ENCODE measurements around the gene C2orf80. TPM values are rescaled to one million over a fixed set of nuclear protein-coding genes. Genes with fewer than 3 reads are reported as not detected.
"Not testable (repeated sequence)": the region's sequence is repeated elsewhere in the genome, so short reads cannot be mapped to it uniquely, and the experiment has no call there.

The C2orf80 gene
- polyA plus RNA-seq, 5 donors = 0.19 TPM; not detected in 4

DNA sequence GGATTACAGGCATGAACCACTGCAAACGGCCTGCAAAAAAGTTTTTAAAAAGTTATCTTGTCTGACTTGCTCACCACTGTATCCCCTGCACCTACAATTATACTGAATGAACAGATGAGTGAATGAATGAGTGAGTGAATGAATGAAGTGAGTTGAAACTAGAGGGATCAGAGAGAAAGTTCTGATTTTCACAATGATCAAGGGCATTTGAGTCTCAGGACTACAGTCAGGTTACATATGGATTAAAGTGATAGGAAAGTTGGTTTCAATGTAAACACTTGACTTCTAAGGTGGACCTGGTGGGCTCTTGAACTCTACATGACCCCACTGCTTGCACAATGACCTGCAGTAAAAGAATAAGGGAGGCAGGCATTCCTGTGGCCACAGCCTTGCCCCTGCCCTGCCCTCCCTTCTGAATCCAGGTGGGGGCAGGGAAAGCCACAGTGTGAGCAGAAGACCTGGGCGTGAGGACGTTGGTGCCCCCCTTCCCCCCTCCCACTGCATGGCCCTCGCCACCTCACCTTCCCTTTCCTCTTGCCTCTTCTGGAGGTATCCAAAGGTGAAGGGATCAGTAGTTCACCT is 10.7 kb downstream of the C2orf80 start:
- DNase-seq = peak; percentile 24 to 32

GRCh38 chr2:208175840-208176153 is 14.0 kb downstream of the C2orf80 start:
- DNase-seq = no peak

DNA sequence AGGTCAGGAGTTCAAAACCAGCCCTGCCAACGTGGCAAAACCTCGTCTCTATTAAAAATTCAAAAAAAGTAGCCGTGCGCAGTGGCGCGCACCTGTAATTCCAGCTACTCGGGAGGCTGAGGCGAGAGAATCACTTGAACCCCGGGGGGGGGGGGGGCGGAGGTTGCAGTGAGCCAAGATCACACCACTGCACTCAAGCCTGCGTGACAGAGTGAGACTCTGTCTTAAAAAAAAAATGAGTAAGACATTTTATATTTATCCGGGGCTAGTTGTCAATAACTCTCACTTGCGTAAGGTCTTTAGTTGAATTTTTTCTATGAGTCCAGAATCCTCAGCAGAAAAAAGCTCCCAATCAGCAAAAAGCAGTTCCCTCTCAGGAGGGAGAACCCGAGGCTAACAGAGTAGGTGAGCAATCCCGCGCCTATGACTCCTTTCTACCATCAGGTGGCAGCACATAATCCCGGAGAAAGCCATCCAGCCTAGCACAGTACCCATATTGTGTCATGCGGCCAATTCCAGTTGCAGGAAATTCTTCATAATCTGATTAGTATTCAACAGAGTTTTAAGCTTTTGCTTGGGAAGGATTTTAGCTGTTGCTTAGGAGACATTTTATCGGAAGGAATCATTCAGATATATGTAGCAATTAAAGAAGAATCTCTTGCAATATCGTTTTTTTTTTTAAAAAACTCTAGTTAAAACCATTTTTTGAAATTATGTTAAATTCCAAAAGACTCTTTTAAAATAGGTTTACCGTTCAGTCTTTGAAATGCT is 14.6 kb downstream of the C2orf80 start:
- DNase-seq = peak; percentile 63 to 76

GRCh38 chr2:208174144-208174543 is 15.7 kb downstream of the C2orf80 start:
- DNase-seq = no peak

DNA sequence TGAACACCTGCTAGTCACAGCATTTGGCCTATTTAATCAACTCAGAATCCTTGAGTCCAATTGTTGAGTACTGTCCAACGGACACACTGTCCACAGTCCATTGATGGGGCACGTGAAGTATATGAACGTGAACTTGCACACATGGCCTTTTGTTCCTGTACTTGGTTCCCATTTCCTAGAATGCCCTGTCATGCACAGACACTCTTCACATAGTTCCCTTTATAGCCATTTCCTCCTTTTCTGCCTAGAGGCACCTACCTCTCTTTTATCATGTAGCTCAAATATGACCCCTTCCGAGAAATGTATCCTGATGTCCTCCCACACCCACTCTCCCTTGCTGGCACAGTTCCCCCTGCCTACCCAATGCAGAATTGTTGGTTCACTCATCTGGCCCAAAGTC is 17.7 kb downstream of the C2orf80 start:
- no peak for DNase-seq

DNA sequence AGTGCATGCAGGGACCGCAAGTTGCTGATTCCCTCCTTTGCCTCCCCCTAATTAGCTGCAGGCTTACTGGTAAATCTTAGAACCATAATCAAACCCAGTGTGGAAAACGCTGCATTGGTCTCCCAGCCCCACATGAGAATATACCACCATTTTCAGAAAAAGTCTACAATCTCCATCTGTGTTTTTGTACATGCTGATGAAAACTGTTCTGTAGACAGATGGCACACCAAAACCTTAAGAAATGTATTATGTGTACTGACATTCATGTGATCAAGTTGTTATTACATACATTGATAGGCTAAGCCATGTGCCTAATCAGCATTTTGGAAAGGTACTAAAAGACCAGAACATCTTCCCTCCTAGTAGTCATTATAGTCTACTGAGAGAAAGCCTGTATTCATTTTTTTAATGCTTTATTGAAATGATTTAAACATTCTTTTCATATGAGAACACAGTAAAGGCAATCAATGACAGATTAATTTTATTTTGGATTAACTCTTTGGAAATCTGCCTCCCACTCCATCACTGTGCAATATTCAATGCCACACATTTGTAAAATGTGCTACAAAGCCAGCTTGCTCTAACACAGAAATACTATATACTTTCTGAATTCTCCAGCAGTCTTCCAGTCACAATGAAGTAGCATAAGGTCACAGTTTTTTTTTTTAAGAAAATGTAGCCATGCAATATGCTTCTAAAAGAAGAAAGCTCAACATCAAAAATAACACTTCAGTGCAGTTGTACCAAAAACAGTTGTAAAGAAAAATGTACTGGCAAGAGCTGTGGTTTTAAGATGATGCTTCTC is 24.7 kb downstream of the C2orf80 start:
- DNase-seq = no peak

DNA sequence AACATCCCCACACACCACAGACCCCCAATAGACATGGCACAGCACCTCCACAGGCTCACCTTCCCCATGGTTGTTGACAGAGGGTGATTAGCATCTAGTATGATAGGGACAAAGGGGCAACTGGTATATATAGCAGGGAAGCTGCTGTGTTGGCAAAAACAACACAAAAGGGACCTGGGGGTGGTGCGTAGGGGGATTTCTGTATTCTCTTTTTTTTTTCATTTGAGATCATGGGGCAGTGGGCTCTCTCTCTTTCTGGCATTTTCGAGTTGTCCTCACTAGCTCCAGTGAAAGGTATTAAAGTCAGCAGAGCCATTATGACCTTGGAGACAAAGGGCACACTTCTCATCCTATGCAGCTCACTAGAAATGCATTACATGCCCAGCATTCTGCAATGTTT is 26.3 kb downstream of the C2orf80 start, which contains the start of gene CRYGA:
TSS of gene CRYGA (minus strand) at position 101 of the 400 bp plus-strand sequence. CDS start at position 68, 33 bp downstream.
- no peak for DNase-seq

DNA sequence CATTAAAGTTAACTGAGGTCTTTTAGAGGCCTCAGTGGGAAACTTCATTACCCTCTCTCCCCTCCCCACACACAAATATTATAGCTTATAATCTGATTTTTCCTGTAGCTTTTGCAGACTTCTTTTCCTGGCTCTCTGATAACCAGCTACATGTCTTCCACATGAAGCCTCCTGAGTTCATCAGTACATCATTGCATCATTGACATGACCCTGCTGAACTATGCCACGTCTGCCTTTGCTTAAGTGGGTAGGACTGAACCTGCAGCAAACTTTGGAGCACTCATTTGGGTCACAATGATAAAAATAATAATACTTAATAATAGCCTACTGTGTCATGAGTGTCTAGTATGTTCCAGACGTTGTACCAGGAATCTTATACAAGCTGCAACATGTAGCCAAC is 33.4 kb downstream of the C2orf80 start:
- no peak for DNase-seq

DNA sequence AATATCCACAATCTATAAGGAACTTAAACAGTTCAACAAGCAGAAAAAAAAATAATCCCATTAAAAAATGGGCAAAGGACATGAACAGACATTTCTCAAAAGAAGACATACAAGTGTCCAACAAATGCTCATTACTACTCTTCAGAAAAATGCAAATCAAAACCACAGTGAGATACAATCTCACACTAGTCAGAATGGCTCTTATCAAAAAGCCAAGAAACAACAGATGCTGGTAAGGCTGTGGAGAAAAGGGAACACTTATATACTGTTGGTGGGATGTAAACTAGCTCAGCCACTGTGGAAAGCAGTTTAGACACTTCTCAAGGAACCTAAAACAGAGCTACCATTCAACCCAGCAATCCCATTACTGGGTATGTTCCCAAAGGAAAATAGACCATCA is 36.7 kb downstream of the C2orf80 start:
- DNase-seq = no peak

DNA sequence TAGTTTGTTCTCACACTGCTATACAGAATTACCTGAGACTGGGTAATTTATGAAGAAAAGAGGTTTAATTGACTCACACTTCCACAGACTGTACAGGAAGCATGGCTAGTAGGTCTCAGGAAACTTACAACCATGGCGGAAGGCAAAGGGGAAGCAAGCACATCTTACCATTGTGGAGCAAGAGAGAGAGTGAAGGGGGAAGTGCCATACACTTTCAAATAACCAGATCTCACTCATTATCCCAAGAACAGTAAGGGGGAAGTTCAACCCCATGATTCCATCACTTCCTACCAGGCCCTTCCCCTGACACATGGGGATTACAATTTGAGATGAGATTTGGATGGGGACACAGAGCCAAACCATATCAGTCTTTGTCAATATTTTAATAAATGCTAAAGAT is 38.9 kb downstream of the C2orf80 start:
- no peak for DNase-seq

DNA sequence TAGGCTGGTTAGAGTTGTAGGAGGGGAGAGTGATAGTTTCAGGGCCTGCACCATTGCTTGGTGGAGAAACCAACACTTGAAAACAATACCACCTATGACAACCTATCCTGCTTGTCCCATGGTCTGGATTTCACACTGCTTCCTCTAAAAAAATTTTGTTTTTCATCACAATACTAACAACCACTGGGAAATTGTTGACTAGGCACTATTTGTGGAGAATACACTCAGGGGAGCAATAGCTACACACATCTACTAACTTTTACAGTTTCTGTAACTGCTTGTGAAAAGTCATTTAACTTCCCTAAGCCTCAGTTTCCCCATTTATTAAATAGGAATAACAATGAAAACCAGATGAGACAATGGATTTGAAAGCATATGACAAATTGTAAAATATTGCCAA is 39.7 kb downstream of the C2orf80 start:
- no peak for DNase-seq

DNA sequence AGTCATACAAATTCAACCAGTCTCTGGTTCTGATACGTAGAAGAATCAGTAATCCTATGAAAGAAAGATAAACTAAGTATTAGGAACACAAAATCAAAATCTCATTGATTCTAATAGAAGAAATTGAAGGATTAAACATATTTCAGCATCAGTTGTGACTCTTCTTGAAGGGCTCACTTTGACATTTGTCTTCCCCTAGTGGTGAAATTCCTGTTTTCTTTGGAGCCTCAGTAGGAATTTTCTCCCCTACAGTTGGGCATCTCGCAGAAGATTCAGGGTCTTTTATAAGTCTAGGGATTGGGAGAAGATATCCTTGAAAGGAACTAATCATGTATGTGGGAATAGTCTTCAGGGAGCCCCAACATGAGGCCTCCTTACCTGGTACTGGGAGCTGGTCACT is 41.0 kb downstream of the C2orf80 start:
- DNase-seq = no peak

DNA sequence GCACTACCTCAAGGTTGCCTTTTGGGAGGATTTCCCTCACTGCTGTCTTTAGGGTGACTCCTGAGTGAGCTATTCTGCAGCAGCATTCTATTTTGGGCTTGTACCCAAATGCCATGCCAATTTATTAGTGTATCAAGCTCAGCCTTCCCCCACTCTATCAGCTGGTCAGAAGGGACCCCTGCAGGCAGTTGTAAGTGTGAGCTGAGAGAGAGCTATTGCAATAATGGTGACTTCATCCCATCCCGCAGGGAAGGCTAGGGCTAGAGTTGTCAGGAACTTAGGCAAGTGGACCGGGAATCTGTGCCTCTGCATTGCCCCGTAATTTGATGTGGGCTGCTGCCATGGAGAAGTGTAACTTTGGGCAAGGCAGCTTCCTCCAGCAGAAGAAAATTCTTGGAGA is 42.1 kb downstream of the C2orf80 start:
- DNase-seq = no peak

- no peak for DNase-seq
Observed at GRCh38 chr2:208147008-208147407, 42.8 kb downstream of the C2orf80 start.

DNA sequence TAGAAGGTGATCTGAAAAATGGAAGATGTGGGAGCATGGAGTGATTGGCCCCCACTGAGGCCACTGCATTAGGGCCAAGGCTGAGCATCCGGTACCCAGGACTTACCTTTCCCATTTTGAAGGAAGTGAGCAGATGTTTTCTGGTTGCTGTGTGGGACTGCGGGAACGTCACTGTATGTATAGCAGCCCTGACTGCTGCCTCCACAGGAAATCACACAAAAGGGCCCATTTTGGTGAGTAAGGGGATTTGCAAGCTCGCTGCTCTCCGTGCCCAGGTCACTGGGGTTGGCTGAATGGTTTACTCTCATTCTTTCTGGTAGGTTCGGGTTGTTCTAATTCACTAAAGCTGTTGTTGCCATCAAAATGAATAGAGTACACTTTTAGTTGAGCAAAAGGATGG is 43.8 kb downstream of the C2orf80 start, which contains the start of gene CRYGB:
TSS of gene CRYGB (minus strand) at position 153 of the 400 bp plus-strand sequence. CDS start at position 115, 38 bp downstream.
- no peak for DNase-seq

DNA sequence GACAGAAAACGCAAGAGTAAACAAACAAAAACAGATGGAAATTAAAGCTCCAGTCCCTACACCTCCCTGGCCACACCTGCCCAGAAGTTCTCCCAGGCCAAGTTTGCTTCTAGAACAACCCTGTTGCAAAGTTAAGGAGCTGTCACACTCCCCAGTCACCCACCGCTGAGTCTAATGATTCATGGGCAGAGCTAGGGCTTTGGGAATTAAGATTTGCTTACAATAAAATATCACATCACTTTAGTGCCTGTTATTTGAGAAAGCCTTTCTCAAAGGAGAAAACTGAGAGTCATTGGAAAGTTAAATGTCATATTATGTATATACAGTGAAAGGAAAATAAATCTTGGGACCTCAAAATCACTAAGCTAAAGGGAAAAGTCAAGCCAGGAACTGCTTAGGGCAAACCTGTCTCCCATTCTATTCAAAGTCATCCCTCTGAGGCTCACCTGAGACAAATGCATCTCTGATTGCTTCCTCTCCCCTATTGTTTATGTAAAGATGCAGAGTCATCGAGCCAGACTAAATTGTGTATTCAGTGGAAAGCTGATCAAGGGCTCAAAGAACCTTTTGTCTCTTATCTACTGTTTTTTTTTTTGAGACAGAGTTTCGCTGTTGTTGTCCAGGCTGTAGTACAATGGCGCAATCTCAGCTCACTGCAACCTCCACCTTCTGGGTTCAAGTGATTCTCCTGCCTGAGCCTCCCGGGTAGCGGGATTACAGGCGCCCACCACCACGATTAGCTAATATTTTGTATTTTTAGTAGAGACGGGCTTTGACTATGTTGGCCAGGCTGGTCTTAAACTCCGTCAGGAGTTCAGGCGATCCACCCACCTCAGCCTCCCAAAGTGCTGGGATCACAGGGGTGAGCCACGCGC is 46.7 kb downstream of the C2orf80 start:
- DNase-seq = no peak

DNA sequence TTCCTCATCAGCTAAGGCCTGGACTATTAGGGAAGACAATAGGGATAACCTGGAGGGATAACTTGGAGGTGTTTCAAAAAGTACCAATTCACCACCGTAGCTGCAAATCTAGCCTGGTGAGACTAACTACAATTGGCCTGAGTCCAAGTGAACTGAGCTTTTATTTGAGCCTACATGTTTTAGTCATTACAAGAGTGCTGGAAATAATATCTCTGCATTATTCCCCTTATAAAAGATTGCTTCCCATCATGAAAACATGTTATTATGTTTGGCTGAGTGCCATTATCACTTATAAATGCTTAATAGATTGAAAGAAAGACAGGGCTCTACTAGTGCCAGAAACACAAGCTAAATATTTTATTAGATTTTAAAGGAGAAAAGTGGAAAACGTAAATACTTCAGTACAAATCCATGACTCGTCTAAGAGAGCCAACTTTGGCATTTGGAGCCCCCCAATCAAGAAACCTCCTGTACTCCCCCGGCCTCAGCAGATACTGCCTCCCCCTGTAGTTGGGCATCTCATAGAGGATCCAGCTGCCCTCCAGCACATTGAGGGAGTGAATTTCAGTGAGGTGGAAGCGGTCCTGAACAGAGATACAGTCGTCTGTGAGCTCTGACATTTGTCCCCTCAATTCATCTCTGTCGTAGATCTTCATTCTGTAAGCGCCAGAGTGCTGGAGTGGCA is 47.4 kb downstream of the C2orf80 start:
- no peak for DNase-seq

DNA sequence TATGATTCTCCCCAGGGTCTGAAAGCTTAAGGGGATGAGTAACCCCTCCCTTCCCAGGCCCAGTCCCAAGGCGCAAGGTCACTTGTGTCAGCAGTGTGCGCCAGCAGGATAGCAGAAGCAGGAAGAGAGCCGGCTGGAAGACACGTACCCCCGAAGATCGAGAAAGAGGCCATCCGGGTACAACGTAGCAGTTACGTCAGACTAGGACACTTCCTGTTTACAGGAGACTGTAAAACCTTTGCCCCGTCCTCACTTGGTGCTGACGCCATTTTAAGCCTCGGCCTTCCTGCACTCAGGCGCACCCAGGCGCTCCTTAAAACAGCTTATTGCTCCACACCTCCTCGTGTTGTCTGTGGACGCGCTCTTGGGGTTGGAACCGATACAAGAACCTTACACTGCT is 50.4 kb downstream of the C2orf80 start:
- DNase-seq = no peak

GRCh38 chr2:208138334-208138733 is 51.5 kb downstream of the C2orf80 start:
- not testable (repeated sequence) for DNase-seq

DNA sequence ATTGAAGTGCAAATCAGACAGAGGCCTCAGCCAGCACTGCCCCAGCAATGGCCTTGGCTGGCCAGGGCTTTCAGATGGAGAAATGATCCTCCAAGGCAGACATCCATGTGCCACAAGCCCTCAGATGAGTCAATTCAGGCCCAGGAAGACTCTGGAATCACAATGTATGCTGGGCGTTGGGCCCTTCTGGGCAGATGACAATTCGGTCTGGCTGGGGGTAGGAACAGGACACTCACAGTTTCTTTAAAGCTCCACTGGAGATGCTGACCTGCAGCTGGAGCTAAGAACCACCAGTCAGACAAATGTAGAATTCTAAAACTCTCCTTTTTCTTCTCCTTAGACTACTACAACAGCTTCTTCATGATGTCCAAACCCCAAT is 53.1 kb downstream of the C2orf80 start:
- no peak for DNase-seq

All from right lung (tissue), 5 donors.